Gastrocnemius medialis (tissue), 4 donors: Measurements from ENCODE around the gene MYO3B. TPM values are rescaled to one million over a fixed set of nuclear protein-coding genes. Genes with fewer than 3 reads are reported as not detected.

Source experiments
- ATAC-seq, 2 donors: fragments of 150-250 bp; one replicate each; pipeline ENCODE4 v1.9.1; 2016
- DNase-seq, 2 donors: peaks; one replicate each; pipeline ENCODE4 v3.0.0-alpha.2; 2019
- H3K27ac ChIP-seq, 4 donors: fragments of 200-600 bp; sonication (generic); 1 replicate in 1 of 4; 2 replicates in 3 of 4; pipeline ENCODE4 v1.5.1; 2016 to 2018; ENCODE audit warnings: mild to moderate bottlenecking in 2 of 4, moderate library complexity in 1 of 4
- H3K27me3 ChIP-seq, 3 donors: fragments of 200-600 bp; sonication (generic) in 2 of 3; 1 replicate in 1 of 3; 2 replicates in 2 of 3; pipeline versions ENCODE4 v1.5.1 to v1.6.0; 2016 to 2019; ENCODE audit warnings: mild to moderate bottlenecking in 1 of 3, moderate library complexity in 1 of 3
- H3K36me3 ChIP-seq, 2 donors: fragments of 200-600 bp; sonication (generic) in 1 of 2; one replicate each; pipeline ENCODE4 v1.5.1; 2017 to 2018
- H3K4me1 ChIP-seq, 2 donors: fragments of 200-600 bp; sonication (generic) in 1 of 2; one replicate each; pipeline ENCODE4 v1.5.1; 2016 to 2017; ENCODE audit warnings: mild to moderate bottlenecking in 2 of 2
- H3K4me3 ChIP-seq, 4 donors: fragments of 200-600 bp; sonication (generic) in 3 of 4; 1 replicate in 1 of 4; 2 replicates in 3 of 4; pipeline ENCODE4 v1.5.1; 2016 to 2019; ENCODE audit warnings: mild to moderate bottlenecking in 2 of 4
- H3K9me3 ChIP-seq, 3 donors: fragments of 200-600 bp; sonication (generic) in 2 of 3; 1 replicate in 1 of 3; 2 replicates in 2 of 3; pipeline ENCODE4 v1.5.1; 2016 to 2019
- CTCF ChIP-seq, 5 experiments: fragments of 450-650 bp in 3 of 5; fragments of 200-600 bp in 2 of 5; sonication (generic) in 2 of 5; IDR thresholded peaks in 4 of 5; conservative IDR thresholded peaks in 1 of 5; 1 replicate in 4 of 5; 2 replicates in 1 of 5; pipeline ENCODE4 v1.5.1; 2016 to 2019; ENCODE audit warnings: antibody characterized with exemption in 5 of 5, mild to moderate bottlenecking in 3 of 5, moderate library complexity in 3 of 5
- POLR2A ChIP-seq, 2 donors: fragments of 450-650 bp; IDR thresholded peaks; one replicate each; pipeline ENCODE4 v1.6.1; 2017; ENCODE audit warnings: antibody characterized with exemption in 2 of 2, mild to moderate bottlenecking in 2 of 2, moderate library complexity in 2 of 2
- in situ Hi-C, 4 donors: fragments of 200-750 bp; cut with MboI; loops; one replicate each; pipeline versions ENCODE4 v1.15.0 to v1.8.0; 2017; ENCODE audit warnings: low sequenced_read_pairs in 4 of 4
- intact Hi-C: fragments of 100-400 bp; cut with DNase I; formaldehyde crosslinking; loops from one replicate; pipeline ENCODE4 v1.15.1; 2023; ENCODE audit warnings: low total_unique reads
- total RNA-seq, 4 donors: library from RNA; depleted of rRNA; stranded (reverse); fragments of >200 nt; gene quantifications; one replicate each; pipeline versions ENCODE4 v1.1.0 to v1.2.3, GENCODE V29; 2016

Gene MYO3B
- total RNA-seq, 4 donors from 2014 or later = 0.07 to 0.27 TPM; not detected in 2

- H3K27ac ChIP-seq = no peak overlapping the region
- H3K27me3 ChIP-seq = no peaks in the 10 kb centered on the region
- H3K4me3 ChIP-seq = no peak overlapping the region
- ATAC-seq = no peak
- no peak for DNase-seq
- H3K4me1 ChIP-seq = no peaks in the 10 kb centered on the region
- TF ChIP-seq POLR2A (IDR thresholded peaks at IDR 0.05) (no peak), CTCF (IDR thresholded peaks at IDR 0.05 in 4 of 5, conservative IDR thresholded peaks at IDR 0.05 in 1 of 5) (no peak)
- in situ Hi-C loops (no loop called here), intact Hi-C loops (no loop called here)
- no peaks in the 10 kb centered on the region for H3K36me3 ChIP-seq
- H3K9me3 ChIP-seq = no peaks in the 10 kb centered on the region
These were observed 410.8 kb downstream of the MYO3B start for GRCh38 chr2:170588729-170589128.

- TF ChIP-seq CTCF (IDR thresholded peaks at IDR 0.05 in 4 of 5, conservative IDR thresholded peaks at IDR 0.05 in 1 of 5) (no peak), POLR2A (IDR thresholded peaks at IDR 0.05) (no peak)
- intact Hi-C loops (no loop called here), in situ Hi-C loops (no loop called here)
- Histone ChIP-seq H3K27me3 (no peaks in the 10 kb centered on the region), H3K4me1 (no peaks in the 10 kb centered on the region), H3K27ac (no peak overlapping the region), H3K36me3 (no peaks in the 10 kb centered on the region), H3K4me3 (no peak overlapping the region), H3K9me3 (no peaks in the 10 kb centered on the region)
- no peak for ATAC-seq
- no peak for DNase-seq
These were observed 418.6 kb downstream of the MYO3B start for GRCh38 chr2:170596576-170596975.

- Histone ChIP-seq H3K36me3 (no peaks in the 10 kb centered on the region), H3K27ac (no peak overlapping the region), H3K27me3 (no peaks in the 10 kb centered on the region), H3K4me3 (no peak overlapping the region), H3K9me3 (no peaks in the 10 kb centered on the region), H3K4me1 (no peaks in the 10 kb centered on the region)
- in situ Hi-C loops = no loop called here
- TF ChIP-seq POLR2A (IDR thresholded peaks at IDR 0.05) = no peak
- no peak for TF ChIP-seq CTCF (IDR thresholded peaks at IDR 0.05 in 4 of 5, conservative IDR thresholded peaks at IDR 0.05 in 1 of 5)
- DNase-seq (no peak), ATAC-seq (peak in 1 of 2 donors; percentile 42)
- intact Hi-C loops = no loop called here
These were observed 420.1 kb downstream of the MYO3B start for GRCh38 chr2:170598067-170598395.

GRCh38 chr2:170601489-170601888, 423.5 kb downstream of the MYO3B start:
- DNase-seq = no peak
- Histone ChIP-seq H3K4me3 (no peak overlapping the region), H3K4me1 (no peaks in the 10 kb centered on the region), H3K9me3 (no peaks in the 10 kb centered on the region), H3K27ac (no peak overlapping the region), H3K27me3 (no peaks in the 10 kb centered on the region), H3K36me3 (no peaks in the 10 kb centered on the region)
- in situ Hi-C loops = no loop called here
- no peak for ATAC-seq
- intact Hi-C loops = no loop called here
- TF ChIP-seq CTCF (IDR thresholded peaks at IDR 0.05 in 4 of 5, conservative IDR thresholded peaks at IDR 0.05 in 1 of 5) (no peak), POLR2A (IDR thresholded peaks at IDR 0.05) (no peak)

GRCh38 chr2:170605862-170606261, 427.9 kb downstream of the MYO3B start:
- Histone ChIP-seq H3K27me3 (no peaks in the 10 kb centered on the region), H3K27ac (no peak overlapping the region), H3K4me1 (no peaks in the 10 kb centered on the region), H3K9me3 (no peaks in the 10 kb centered on the region), H3K36me3 (no peaks in the 10 kb centered on the region), H3K4me3 (no peak overlapping the region)
- no peak for ATAC-seq
- intact Hi-C loops (no loop called here), in situ Hi-C loops (no loop called here)
- no peak for TF ChIP-seq POLR2A (IDR thresholded peaks at IDR 0.05)
- no peak for TF ChIP-seq CTCF (IDR thresholded peaks at IDR 0.05 in 4 of 5, conservative IDR thresholded peaks at IDR 0.05 in 1 of 5)
- no peak for DNase-seq
